GM12878 (cell line): ENCODE results near the gene ZNF600. TPM values are rescaled to one million over a fixed set of nuclear protein-coding genes. Genes with fewer than 3 reads are reported as not detected.
"Not testable (repeated sequence)": the region's sequence is repeated elsewhere in the genome, so short reads cannot be mapped to it uniquely, and the experiment has no call there.

Experiments
- ATAC-seq: fragments of 200-7000 bp; cut with Tn5 transposase; 3 replicates; pipeline ENCODE4 v1.9.1; 2020; ENCODE audit warnings: mild to moderate bottlenecking, moderate library complexity
- BruUV-seq: library from RNA; stranded (reverse); fragments of 400-500 nt; replicated peaks from 2 replicates; lab custom pipeline; 2021; lab: Mats Ljungman, UMichigan
- CTCF ChIA-PET: fragments of 300-600 bp; sonication (Branson Sonifier 250); formaldehyde crosslinking; extraction: SDS; loops from one replicate; lab custom pipeline; 2021; ENCODE audit warnings: inconsistent platforms; lab: Yijun Ruan, JAX
- POLR2A ChIA-PET: fragments of 350-600 bp; formaldehyde crosslinking; extraction: SDS; loops from one replicate; lab custom pipeline; 2021; ENCODE audit warnings: inconsistent platforms; lab: Charles Lee
- RAD21 ChIA-PET: fragments of 300-600 bp; sonication (Branson Sonifier 250); formaldehyde crosslinking; loops from one replicate; lab custom pipeline; 2023; ENCODE audit warnings: antibody characterized with exemption; ENCODE audit not compliant: unreplicated experiment; lab: Charles Lee
- SMC1A ChIA-PET: fragments of 300-600 bp; sonication (Branson Sonifier 250); formaldehyde crosslinking; loops from one replicate; lab custom pipeline; 2023; ENCODE audit not compliant: unreplicated experiment, uncharacterized antibody; lab: Charles Lee
- DNase-seq: peaks from one replicate; pipeline ENCODE4 v3.0.0-alpha.2; 2011; ENCODE audit warnings: low read depth, low spot score
- FAIRE-seq: peaks from 3 replicates; lab custom pipeline; 2011; peaks lifted over from hg19 to GRCh38; lab: Jason Lieb, UNC
- H2AFZ ChIP-seq: 2 replicates; pipeline ENCODE4 v1.6.0; 2011; ENCODE audit warnings: low read depth, low read length, control low read depth; ENCODE audit not compliant: control insufficient read depth
- H3K27ac ChIP-seq: 2 replicates; pipeline ENCODE4 v1.5.1; 2011; ENCODE audit warnings: control low read depth; ENCODE audit not compliant: control insufficient read depth, insufficient read depth
- H3K27me3 ChIP-seq, 2 experiments: replicated peaks in 1 of 2; 2 replicates each; pipeline versions ENCODE4 v1.6.0 to v1.6.1; 2011; ENCODE audit warnings: low read length in 1 of 2; ENCODE audit not compliant: control insufficient read depth in 2 of 2, insufficient read depth in 2 of 2
- H3K36me3 ChIP-seq, 2 experiments: 2 replicates each; pipeline ENCODE4 v1.5.1; 2011; ENCODE audit warnings: low read length in 1 of 2; ENCODE audit not compliant: control insufficient read depth in 2 of 2, insufficient read depth in 2 of 2
- H3K4me1 ChIP-seq: 2 replicates; pipeline ENCODE4 v1.6.1; 2011; ENCODE audit warnings: mild to moderate bottlenecking, low read length, moderate library complexity, mixed read lengths; ENCODE audit not compliant: control insufficient read depth, insufficient read depth
- H3K4me2 ChIP-seq: 2 replicates; pipeline ENCODE4 v1.6.0; 2011; ENCODE audit warnings: control low read depth; ENCODE audit not compliant: control insufficient read depth, insufficient read depth
- H3K4me3 ChIP-seq: fragments of 200-600 bp; sonication (generic); 2 replicates; pipeline ENCODE4 v1.5.1; 2016
- H3K79me2 ChIP-seq: 2 replicates; pipeline ENCODE4 v1.6.0; 2011; ENCODE audit warnings: low read length; ENCODE audit not compliant: control insufficient read depth, insufficient read depth
- H3K9ac ChIP-seq: 2 replicates; pipeline ENCODE4 v1.8.0; 2011; ENCODE audit warnings: low read length, control low read depth, mixed read lengths; ENCODE audit not compliant: control insufficient read depth, insufficient read depth
- H3K9me3 ChIP-seq: replicated peaks from 3 replicates; pipeline ENCODE4 v1.5.1; 2011; ENCODE audit warnings: mild to moderate bottlenecking, low read length; ENCODE audit not compliant: control insufficient read depth, insufficient read depth
- H4K20me1 ChIP-seq: 2 replicates; pipeline ENCODE4 v1.6.0; 2011; ENCODE audit not compliant: control insufficient read depth, insufficient read depth
- WGBS: methylation state at CpG from one replicate; pipeline ENCODE4 v1.1.6; 2016; ENCODE audit warnings: low lambda C conversion rate; ENCODE audit not compliant: insufficient replicate concordance, insufficient coverage; ENCODE audit errors: missing lambda C conversion rate; 5-methylcytosine and 5-hydroxymethylcytosine counted together
- in situ Hi-C: fragments of 300-500 bp; cut with MboI; formaldehyde crosslinking; loops from 9 replicates; pipeline ENCODE4 v1.14.3; 2018; ENCODE audit warnings: mixed read lengths
- intact Hi-C: fragments of 100-400 bp; cut with micrococcal nuclease; formaldehyde crosslinking; loops from one replicate; pipeline ENCODE4 v1.14.2; 2022; ENCODE audit not compliant: unreplicated experiment
- polyA plus RNA-seq, 11 experiments: library from polyadenylated mRNA; depleted of rRNA in 4 of 11; unstranded in 6 of 11; stranded (reverse) in 5 of 11; fragments of >200 nt; fragmentation: Nextera tagmentation in 4 of 11; fragmentation: Illumina TruSeq in 1 of 11; extraction: Ambion mirVana in 4 of 11; extraction: Trizol in 1 of 11; gene quantifications; 1 replicate in 1 of 11; 2 replicates in 10 of 11; pipeline versions ENCODE4 v1.2.1 to v1.2.3, GENCODE V29; 2011 to 2016; ENCODE audit warnings: inconsistent platforms in 2 of 11, missing spikeins in 2 of 11, low read depth in 1 of 11
- total RNA-seq, 4 experiments: library from RNA; depleted of rRNA in 3 of 4; stranded (reverse); fragments of >200 nt in 3 of 4; fragmentation: Illumina TruSeq in 1 of 4; extraction: Trizol in 1 of 4; gene quantifications; 2 replicates each; pipeline versions ENCODE4 v1.2.1 to v1.2.3, GENCODE V29; 2013 to 2021

ZNF600 gene
- total and polyA plus RNA-seq, 10 of the 15 experiments (the other 5 are each of a cell fraction or from before 2014, with no cell fraction given): 9.5 to 25.6 (median 11.9) TPM

DNA sequence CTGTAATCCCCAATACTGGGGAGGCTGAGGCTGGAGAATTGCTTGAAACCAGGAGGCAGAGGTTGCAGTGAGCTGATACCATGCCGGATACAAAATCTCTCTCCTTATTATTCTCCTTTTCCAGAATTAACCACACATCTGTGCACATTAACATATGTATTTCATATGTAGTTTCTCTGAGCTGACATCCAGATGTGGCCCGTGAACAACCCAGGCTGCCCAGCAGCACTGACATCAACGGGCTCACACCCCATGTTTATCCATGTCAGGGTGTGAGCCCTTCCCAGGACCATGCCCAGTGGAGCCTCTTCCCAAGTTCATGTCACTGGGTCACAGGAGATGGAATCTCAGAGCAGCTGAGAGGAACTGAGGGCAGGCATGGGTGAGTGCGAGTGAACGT, 71.3 kb downstream of the ZNF600 start:
- H3K4me2 ChIP-seq, intact Hi-C loops, H3K9ac ChIP-seq, H3K9me3 ChIP-seq, CTCF ChIA-PET, H3K27ac ChIP-seq, BruUV-seq, FAIRE-seq, DNase-seq, H3K79me2 ChIP-seq, H4K20me1 ChIP-seq, H2AFZ ChIP-seq, ATAC-seq, H3K4me3 ChIP-seq, H3K27me3 ChIP-seq, H3K4me1 ChIP-seq, H3K36me3 ChIP-seq, in situ Hi-C loops: not testable (repeated sequence)
- RAD21 ChIA-PET: interaction anchor here (1.5 to 1.6 kb wide), 2 partner anchors 23 to 173 kb away, joined by 3 to 7 read pairs; no protein-coding TSS in a partner anchor
- POLR2A ChIA-PET: interaction anchor here (0.6 to 1.2 kb wide), 2 partner anchors 27 to 71 kb away, joined by 3 read pairs; no protein-coding TSS in a partner anchor
- 62% methylated on average over 5 of the region's 5 CpGs for WGBS
- SMC1A ChIA-PET: interaction anchor here (1.9 kb wide), 1 partner anchor 23 kb away, joined by 8 read pairs; no protein-coding TSS in a partner anchor

Other genes starting within 250 kb of the ZNF600 start
Only the 7 nearest of the 9 such genes appear.
- 19.7 and 27.4 TPM in 2 replicates for gene ZNF83, start 148.4 kb downstream of the ZNF600 start, total RNA-seq (2014; rRNA removed)
- 35.2 and 37.3 TPM in 2 replicates for gene ZNF83, start 148.4 kb downstream of the ZNF600 start, total RNA-seq (2014; rRNA removed; fragmentation: Illumina TruSeq; extraction: Trizol)
- gene ZNF83, start 148.4 kb downstream of the ZNF600 start, total RNA-seq (2021): 17.6 and 18.2 TPM in 2 replicates
- 90.1 and 132 TPM in 2 replicates for gene ZNF83, start 148.4 kb downstream of the ZNF600 start, polyA plus RNA-seq (2011; rRNA removed)
- 32.0 and 51.8 TPM in 2 replicates for gene ZNF83, start 148.4 kb downstream of the ZNF600 start, polyA plus RNA-seq (2014; fragmentation: Illumina TruSeq; extraction: Trizol)
- 10 to 100 TPM in 1 of 2 experiments, 1 to 10 TPM in 1; 9.9 to 11.3 TPM for gene ZNF83, start 148.4 kb downstream of the ZNF600 start, polyA plus RNA-seq (2014; fragmentation: Nextera tagmentation; extraction: Ambion mirVana)
- gene ZNF83, start 148.4 kb downstream of the ZNF600 start, polyA plus RNA-seq (2014; rRNA removed): 23.7 and 32.0 TPM in 2 replicates
- 10 to 100 TPM; 12.0 to 16.4 TPM for gene ZNF83, start 148.4 kb downstream of the ZNF600 start, polyA plus RNA-seq (2016; fragmentation: Nextera tagmentation; extraction: Ambion mirVana)
- gene ZNF611, start 51.7 kb downstream of the ZNF600 start, total RNA-seq (2014; rRNA removed): 6.1 and 6.3 TPM in 2 replicates
- gene ZNF611, start 51.7 kb downstream of the ZNF600 start, total RNA-seq (2014; rRNA removed; fragmentation: Illumina TruSeq; extraction: Trizol): 9.4 and 9.5 TPM in 2 replicates
- gene ZNF611, start 51.7 kb downstream of the ZNF600 start, total RNA-seq (2021): 16.1 and 16.8 TPM in 2 replicates
- gene ZNF611, start 51.7 kb downstream of the ZNF600 start, polyA plus RNA-seq (2011; rRNA removed): 8.7 and 9.0 TPM in 2 replicates
- gene ZNF611, start 51.7 kb downstream of the ZNF600 start, polyA plus RNA-seq (2014; fragmentation: Illumina TruSeq; extraction: Trizol): 6.5 and 11.9 TPM in 2 replicates
- gene ZNF611, start 51.7 kb downstream of the ZNF600 start, polyA plus RNA-seq (2014; fragmentation: Nextera tagmentation; extraction: Ambion mirVana): 1 to 10 TPM; 1.4 to 2.3 TPM
- gene ZNF611, start 51.7 kb downstream of the ZNF600 start, polyA plus RNA-seq (2014; rRNA removed): 5.8 and 7.1 TPM in 2 replicates
- 10 to 100 TPM; 11.3 to 12.4 TPM for gene ZNF611, start 51.7 kb downstream of the ZNF600 start, polyA plus RNA-seq (2016; fragmentation: Nextera tagmentation; extraction: Ambion mirVana)
- 6.7 and 7.8 TPM in 2 replicates for gene ZNF28, start 34.8 kb upstream of the ZNF600 start, total RNA-seq (2014; rRNA removed)
- gene ZNF28, start 34.8 kb upstream of the ZNF600 start, total RNA-seq (2014; rRNA removed; fragmentation: Illumina TruSeq; extraction: Trizol): 16.1 and 17.5 TPM in 2 replicates
- gene ZNF28, start 34.8 kb upstream of the ZNF600 start, total RNA-seq (2021): 9.5 TPM in 2 replicates
- 17.5 and 28.6 TPM in 2 replicates for gene ZNF28, start 34.8 kb upstream of the ZNF600 start, polyA plus RNA-seq (2011; rRNA removed)
- gene ZNF28, start 34.8 kb upstream of the ZNF600 start, polyA plus RNA-seq (2014; fragmentation: Illumina TruSeq; extraction: Trizol): 6.8 and 8.3 TPM in 2 replicates
- 10 to 100 TPM; 22.6 to 31.1 TPM for gene ZNF28, start 34.8 kb upstream of the ZNF600 start, polyA plus RNA-seq (2014; fragmentation: Nextera tagmentation; extraction: Ambion mirVana)
- gene ZNF28, start 34.8 kb upstream of the ZNF600 start, polyA plus RNA-seq (2014; rRNA removed): 4.8 and 5.9 TPM in 2 replicates
- 10 to 100 TPM; 14.6 to 18.8 TPM for gene ZNF28, start 34.8 kb upstream of the ZNF600 start, polyA plus RNA-seq (2016; fragmentation: Nextera tagmentation; extraction: Ambion mirVana)
- gene ZNF468, start 70.8 kb upstream of the ZNF600 start, total RNA-seq (2014; rRNA removed): 8.2 and 10.4 TPM in 2 replicates
- 12.7 and 13.2 TPM in 2 replicates for gene ZNF468, start 70.8 kb upstream of the ZNF600 start, total RNA-seq (2014; rRNA removed; fragmentation: Illumina TruSeq; extraction: Trizol)
- gene ZNF468, start 70.8 kb upstream of the ZNF600 start, total RNA-seq (2021): 6.9 and 9.9 TPM in 2 replicates
- 18.8 and 24.4 TPM in 2 replicates for gene ZNF468, start 70.8 kb upstream of the ZNF600 start, polyA plus RNA-seq (2011; rRNA removed)
- 10.0 and 10.9 TPM in 2 replicates for gene ZNF468, start 70.8 kb upstream of the ZNF600 start, polyA plus RNA-seq (2014; fragmentation: Illumina TruSeq; extraction: Trizol)
- gene ZNF468, start 70.8 kb upstream of the ZNF600 start, polyA plus RNA-seq (2014; fragmentation: Nextera tagmentation; extraction: Ambion mirVana): 1 to 10 TPM; 3.9 to 4.3 TPM
- 5.0 and 5.7 TPM in 2 replicates for gene ZNF468, start 70.8 kb upstream of the ZNF600 start, polyA plus RNA-seq (2014; rRNA removed)
- 10 to 100 TPM in 1 of 2 experiments, 1 to 10 TPM in 1; 8.8 to 10.2 TPM for gene ZNF468, start 70.8 kb upstream of the ZNF600 start, polyA plus RNA-seq (2016; fragmentation: Nextera tagmentation; extraction: Ambion mirVana)
- gene ZNF320, start 110.8 kb upstream of the ZNF600 start, total RNA-seq (2014; rRNA removed): 0.79 and 1.1 TPM in 2 replicates
- gene ZNF320, start 110.8 kb upstream of the ZNF600 start, total RNA-seq (2014; rRNA removed; fragmentation: Illumina TruSeq; extraction: Trizol): 1.3 and 1.8 TPM in 2 replicates
- 2.1 and 2.6 TPM in 2 replicates for gene ZNF320, start 110.8 kb upstream of the ZNF600 start, total RNA-seq (2021)
- 7.7 and 9.3 TPM in 2 replicates for gene ZNF320, start 110.8 kb upstream of the ZNF600 start, polyA plus RNA-seq (2011; rRNA removed)
- 1.6 TPM in 1 of 2 replicates, not detected in the other for gene ZNF320, start 110.8 kb upstream of the ZNF600 start, polyA plus RNA-seq (2014; fragmentation: Illumina TruSeq; extraction: Trizol)
- 1 to 10 TPM in 1 of 2 experiments, under 1 TPM in 1; 0.48 to 1.0 TPM for gene ZNF320, start 110.8 kb upstream of the ZNF600 start, polyA plus RNA-seq (2014; fragmentation: Nextera tagmentation; extraction: Ambion mirVana)
- gene ZNF320, start 110.8 kb upstream of the ZNF600 start, polyA plus RNA-seq (2014; rRNA removed): 2.7 and 3.0 TPM in 2 replicates
- 1 to 10 TPM in 1 of 2 experiments, under 1 TPM in 1; 0.96 to 1.3 TPM for gene ZNF320, start 110.8 kb upstream of the ZNF600 start, polyA plus RNA-seq (2016; fragmentation: Nextera tagmentation; extraction: Ambion mirVana)
- gene ZNF888, start 136.6 kb upstream of the ZNF600 start, total RNA-seq (2014; rRNA removed): 3.3 and 4.5 TPM in 2 replicates
- 4.1 and 4.3 TPM in 2 replicates for gene ZNF888, start 136.6 kb upstream of the ZNF600 start, total RNA-seq (2014; rRNA removed; fragmentation: Illumina TruSeq; extraction: Trizol)
- gene ZNF888, start 136.6 kb upstream of the ZNF600 start, total RNA-seq (2021): 2.8 and 3.5 TPM in 2 replicates
- gene ZNF888, start 136.6 kb upstream of the ZNF600 start, polyA plus RNA-seq (2011; rRNA removed): 3.4 and 5.0 TPM in 2 replicates
- gene ZNF888, start 136.6 kb upstream of the ZNF600 start, polyA plus RNA-seq (2014; fragmentation: Illumina TruSeq; extraction: Trizol): 3.7 and 5.1 TPM in 2 replicates
- gene ZNF888, start 136.6 kb upstream of the ZNF600 start, polyA plus RNA-seq (2014; fragmentation: Nextera tagmentation; extraction: Ambion mirVana): under 1 TPM; 0.26 to 0.53 TPM
- gene ZNF888, start 136.6 kb upstream of the ZNF600 start, polyA plus RNA-seq (2014; rRNA removed): 2.1 and 2.3 TPM in 2 replicates
- 1 to 10 TPM in 1 of 2 experiments, under 1 TPM in 1; 0.55 to 1.6 TPM for gene ZNF888, start 136.6 kb upstream of the ZNF600 start, polyA plus RNA-seq (2016; fragmentation: Nextera tagmentation; extraction: Ambion mirVana)
- 6.9 and 9.9 TPM in 2 replicates for gene ZNF816, start 176.1 kb upstream of the ZNF600 start, total RNA-seq (2014; rRNA removed)
- 15.6 and 16.0 TPM in 2 replicates for gene ZNF816, start 176.1 kb upstream of the ZNF600 start, total RNA-seq (2014; rRNA removed; fragmentation: Illumina TruSeq; extraction: Trizol)
- gene ZNF816, start 176.1 kb upstream of the ZNF600 start, total RNA-seq (2021): 7.0 and 8.3 TPM in 2 replicates
- 11.8 and 18.5 TPM in 2 replicates for gene ZNF816, start 176.1 kb upstream of the ZNF600 start, polyA plus RNA-seq (2011; rRNA removed)
- gene ZNF816, start 176.1 kb upstream of the ZNF600 start, polyA plus RNA-seq (2014; fragmentation: Illumina TruSeq; extraction: Trizol): 8.0 and 14.9 TPM in 2 replicates
- 1 to 10 TPM; 4.4 to 6.6 TPM for gene ZNF816, start 176.1 kb upstream of the ZNF600 start, polyA plus RNA-seq (2014; fragmentation: Nextera tagmentation; extraction: Ambion mirVana)
- 4.0 and 6.3 TPM in 2 replicates for gene ZNF816, start 176.1 kb upstream of the ZNF600 start, polyA plus RNA-seq (2014; rRNA removed)
- 10 to 100 TPM in 1 of 2 experiments, 1 to 10 TPM in 1; 6.7 to 10.0 TPM for gene ZNF816, start 176.1 kb upstream of the ZNF600 start, polyA plus RNA-seq (2016; fragmentation: Nextera tagmentation; extraction: Ambion mirVana)